ENCODE data around the gene UGT8. TPM values are rescaled to one million over a fixed set of nuclear protein-coding genes. Genes with fewer than 3 reads are reported as not detected.

The UGT8 gene
- total RNA-seq, 3 donors from 2014 or later = 0.16 to 14.9 (median 3.9) TPM

GRCh38 chr4:114725066-114725465 is 126.5 kb downstream of the UGT8 start:
- no peak for DNase-seq (ENCODE audit: low spot score in 2 of 2)
- Histone ChIP-seq H3K4me1 (no peaks in the 10 kb centered on the region), H3K27me3 (no peaks in the 10 kb centered on the region), H3K4me3 (no peak overlapping the region), H3K36me3 (no peaks in the 10 kb centered on the region), H3K27ac (no peak overlapping the region), H3K9me3 (no peaks in the 10 kb centered on the region)
- intact Hi-C loops (cut with DNase I; ENCODE audit: low total_unique reads) = loop anchor here (5.0 kb wide), 1 partner anchor 277 kb away; no protein-coding TSS in a partner anchor
- TF ChIP-seq POLR2A (IDR thresholded peaks at IDR 0.05) = no peak
- no peak for TF ChIP-seq POLR2AphosphoS5 (IDR thresholded peaks at IDR 0.05)
- TF ChIP-seq, protein P1, sequence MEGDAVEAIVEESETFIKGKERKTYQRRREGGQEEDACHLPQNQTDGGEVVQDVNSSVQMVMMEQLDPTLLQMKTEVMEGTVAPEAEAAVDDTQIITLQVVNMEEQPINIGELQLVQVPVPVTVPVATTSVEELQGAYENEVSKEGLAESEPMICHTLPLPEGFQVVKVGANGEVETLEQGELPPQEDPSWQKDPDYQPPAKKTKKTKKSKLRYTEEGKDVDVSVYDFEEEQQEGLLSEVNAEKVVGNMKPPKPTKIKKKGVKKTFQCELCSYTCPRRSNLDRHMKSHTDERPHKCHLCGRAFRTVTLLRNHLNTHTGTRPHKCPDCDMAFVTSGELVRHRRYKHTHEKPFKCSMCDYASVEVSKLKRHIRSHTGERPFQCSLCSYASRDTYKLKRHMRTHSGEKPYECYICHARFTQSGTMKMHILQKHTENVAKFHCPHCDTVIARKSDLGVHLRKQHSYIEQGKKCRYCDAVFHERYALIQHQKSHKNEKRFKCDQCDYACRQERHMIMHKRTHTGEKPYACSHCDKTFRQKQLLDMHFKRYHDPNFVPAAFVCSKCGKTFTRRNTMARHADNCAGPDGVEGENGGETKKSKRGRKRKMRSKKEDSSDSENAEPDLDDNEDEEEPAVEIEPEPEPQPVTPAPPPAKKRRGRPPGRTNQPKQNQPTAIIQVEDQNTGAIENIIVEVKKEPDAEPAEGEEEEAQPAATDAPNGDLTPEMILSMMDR (IDR thresholded peaks at IDR 0.05) = no peak

GRCh38 chr4:114727461-114727860 is 128.9 kb downstream of the UGT8 start:
- DNase-seq (ENCODE audit: low spot score in 2 of 2) = no peak
- H3K27me3 ChIP-seq = no peaks in the 10 kb centered on the region
- H3K27ac ChIP-seq = no peak overlapping the region
- H3K9me3 ChIP-seq = no peaks in the 10 kb centered on the region
- H3K4me3 ChIP-seq = no peak overlapping the region
- TF ChIP-seq, protein P1 (IDR thresholded peaks at IDR 0.05) = no peak
- TF ChIP-seq POLR2A (IDR thresholded peaks at IDR 0.05) (no peak), POLR2AphosphoS5 (IDR thresholded peaks at IDR 0.05) (no peak)
- intact Hi-C loops (cut with DNase I; ENCODE audit: low total_unique reads) = loop anchor here (5.0 kb wide), 1 partner anchor 275 kb away; no protein-coding TSS in a partner anchor
- no peaks in the 10 kb centered on the region for H3K36me3 ChIP-seq
- H3K4me1 ChIP-seq = no peaks in the 10 kb centered on the region
